Adipocyte (in vitro differentiated cells): Measurements from ENCODE around the gene PID1.

Source experiments
- DNase-seq: peaks from one replicate; pipeline ENCODE4 v3.0.0-alpha.2; 2015; ENCODE audit warnings: low read depth
- H3K27me3 ChIP-seq: replicated peaks from 2 replicates; pipeline ENCODE4 v1.7.0; 2013; ENCODE audit warnings: mild to moderate bottlenecking, low read length, moderate library complexity; ENCODE audit not compliant: control insufficient read depth, insufficient read depth
- H3K36me3 ChIP-seq: 2 replicates; pipeline ENCODE4 v1.7.0; 2013; ENCODE audit warnings: low read length, mild to moderate bottlenecking, moderate library complexity; ENCODE audit not compliant: control insufficient read depth, insufficient read depth, severe bottlenecking
- H3K4me1 ChIP-seq: 2 replicates; pipeline ENCODE4 v1.7.0; 2013; ENCODE audit warnings: mild to moderate bottlenecking, low read length, moderate library complexity; ENCODE audit not compliant: control insufficient read depth, insufficient read depth
- H3K4me3 ChIP-seq: 2 replicates; pipeline ENCODE4 v1.7.0; 2013; ENCODE audit warnings: mild to moderate bottlenecking, low read length, moderate library complexity
- H3K9ac ChIP-seq: 2 replicates; pipeline ENCODE4 v1.7.0; 2013; ENCODE audit warnings: mild to moderate bottlenecking, low read length, moderate library complexity
- H3K9me3 ChIP-seq: 2 replicates; pipeline ENCODE4 v1.7.0; 2013; ENCODE audit warnings: mild to moderate bottlenecking, low read length, moderate library complexity; ENCODE audit not compliant: control insufficient read depth

Gene PID1

GRCh38 chr2:229118336-229118735 is 152.8 kb downstream of the PID1 start:
- Histone ChIP-seq H3K27me3 (no peaks in the 10 kb centered on the region), H3K4me3 (no peak overlapping the region), H3K9ac (no peak overlapping the region), H3K9me3 (no peaks in the 10 kb centered on the region), H3K4me1 (no peaks in the 10 kb centered on the region), H3K36me3 (no peaks in the 10 kb centered on the region)
- DNase-seq, result no peak

DNA sequence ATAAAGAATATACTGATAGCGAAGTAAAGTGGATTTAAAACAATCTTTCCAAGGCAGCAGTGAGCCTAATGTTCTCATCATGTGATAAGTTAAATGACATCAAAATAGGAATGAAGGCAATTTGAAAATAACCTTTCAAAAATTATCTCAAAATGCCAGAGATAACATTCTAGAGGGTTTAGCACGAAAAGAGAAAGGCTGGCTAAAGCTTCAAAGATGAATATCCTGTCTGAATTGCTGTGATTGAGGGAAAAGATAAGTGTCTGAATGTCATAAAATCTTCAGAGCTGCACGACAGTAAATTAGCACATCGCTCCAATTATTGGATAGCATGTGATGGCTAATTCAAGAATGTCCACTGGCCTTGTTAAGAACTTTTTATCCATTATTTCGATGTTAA is 159.3 kb downstream of the PID1 start:
- no peak for DNase-seq
- Histone ChIP-seq H3K9me3 (no peaks in the 10 kb centered on the region), H3K36me3 (no peaks in the 10 kb centered on the region), H3K4me1 (no peaks in the 10 kb centered on the region), H3K4me3 (no peak overlapping the region), H3K9ac (no peak overlapping the region), H3K27me3 (no peaks in the 10 kb centered on the region)

DNA sequence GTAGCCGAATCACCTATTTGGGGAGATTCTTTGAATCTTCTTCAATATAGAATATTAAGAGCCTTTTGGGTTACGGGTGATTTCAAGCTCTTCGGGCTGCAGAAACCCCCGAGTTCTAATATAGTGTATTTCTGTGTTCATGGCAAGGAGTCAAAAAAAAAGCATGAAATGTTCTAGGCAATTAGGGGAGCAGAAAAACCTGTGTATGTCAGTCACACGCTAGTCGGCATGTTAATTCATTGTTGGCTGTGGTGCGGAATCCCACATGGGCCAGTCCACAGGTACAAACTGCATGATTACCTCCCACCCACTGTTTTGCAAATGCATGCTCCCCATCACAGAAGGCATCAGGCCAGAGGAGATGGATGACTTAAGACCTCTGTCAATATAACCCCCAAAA is 161.9 kb downstream of the PID1 start:
- no peaks in the 10 kb centered on the region for H3K36me3 ChIP-seq

DNA sequence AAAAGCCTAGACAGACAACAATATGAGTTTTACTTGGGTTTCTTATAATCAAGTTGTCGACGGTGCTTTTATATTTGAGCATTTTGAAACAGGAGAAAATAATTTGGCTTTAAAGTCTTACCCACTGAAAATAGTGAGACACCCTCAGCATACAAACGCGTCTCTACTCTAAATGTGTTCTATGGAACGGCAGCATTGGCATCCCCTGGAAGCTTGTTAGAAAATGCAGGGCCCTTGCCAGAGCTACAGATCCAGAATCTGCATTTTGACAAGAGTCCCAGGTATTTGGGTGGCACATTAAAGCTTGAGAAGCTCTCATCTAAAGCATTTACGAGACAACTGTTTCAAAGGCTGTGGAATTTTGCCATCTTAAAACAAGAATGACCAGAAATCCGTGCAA is 163.5 kb downstream of the PID1 start:
- no peak overlapping the region for H3K9ac ChIP-seq

More for the DNA sequence above, 161.9 kb downstream of the PID1 start:
- Histone ChIP-seq H3K4me3 (no peak overlapping the region), H3K9ac (no peak overlapping the region), H3K27me3 (no peaks in the 10 kb centered on the region), H3K9me3 (no peaks in the 10 kb centered on the region), H3K4me1 (peaks cover 9% of the 10 kb centered on the region)
- no peak for DNase-seq

DNA sequence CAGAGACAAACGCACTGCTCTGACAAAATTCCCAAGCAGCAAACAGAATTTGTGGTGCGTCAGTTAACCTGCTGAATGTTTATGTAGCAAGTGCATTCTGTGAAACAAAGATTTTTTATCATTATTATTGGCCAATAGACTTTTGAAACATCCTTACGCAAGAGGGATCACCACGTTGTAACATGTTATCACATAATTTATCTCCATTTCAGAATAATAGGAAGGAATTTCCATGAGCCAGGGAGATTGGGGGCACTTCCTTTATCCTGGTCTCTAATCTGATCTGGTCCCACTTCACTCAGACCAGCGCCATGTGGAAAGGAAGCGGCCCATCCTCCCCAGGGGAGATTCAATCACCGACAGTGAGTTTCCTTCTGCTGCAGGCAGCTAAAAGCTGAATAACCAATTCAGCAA is 166.1 kb downstream of the PID1 start:
- no peak overlapping the region for H3K4me3 ChIP-seq
- no peaks in the 10 kb centered on the region for H3K36me3 ChIP-seq
- H3K9ac ChIP-seq, result no peak overlapping the region
- no peak for DNase-seq
- H3K9me3 ChIP-seq, result no peaks in the 10 kb centered on the region
- H3K27me3 ChIP-seq, result no peaks in the 10 kb centered on the region
- peaks cover 12% of the 10 kb centered on the region for H3K4me1 ChIP-seq

More for the DNA sequence above, 163.5 kb downstream of the PID1 start:
- H3K36me3 ChIP-seq, result no peaks in the 10 kb centered on the region
- no peaks in the 10 kb centered on the region for H3K27me3 ChIP-seq
- no peaks in the 10 kb centered on the region for H3K9me3 ChIP-seq
- H3K4me1 ChIP-seq, result peaks cover 12% of the 10 kb centered on the region
- H3K4me3 ChIP-seq, result no peak overlapping the region
- no peak for DNase-seq

DNA sequence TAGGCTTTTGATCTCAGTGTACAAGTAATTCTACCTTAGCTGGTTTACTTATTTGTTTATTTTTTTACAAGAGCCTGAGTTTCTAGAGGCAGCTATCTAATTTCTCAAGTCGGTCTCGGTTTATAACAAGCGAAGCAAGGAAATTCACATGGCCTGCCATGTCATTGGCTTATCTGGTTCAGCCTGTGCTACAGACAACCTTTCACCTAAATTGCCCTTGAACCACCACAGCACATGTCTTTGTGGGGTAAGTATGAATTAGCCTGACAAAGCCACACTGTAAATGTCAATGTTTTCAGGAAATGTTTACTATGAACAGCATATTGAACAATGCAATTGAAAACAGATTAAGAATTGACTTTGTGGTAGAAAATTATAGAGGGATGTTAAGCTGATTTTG is 167.1 kb downstream of the PID1 start:
- Histone ChIP-seq H3K27me3 (no peaks in the 10 kb centered on the region), H3K4me3 (no peak overlapping the region), H3K36me3 (no peaks in the 10 kb centered on the region), H3K9ac (no peak overlapping the region), H3K4me1 (peaks cover 12% of the 10 kb centered on the region), H3K9me3 (no peaks in the 10 kb centered on the region)
- DNase-seq, result no peak

DNA sequence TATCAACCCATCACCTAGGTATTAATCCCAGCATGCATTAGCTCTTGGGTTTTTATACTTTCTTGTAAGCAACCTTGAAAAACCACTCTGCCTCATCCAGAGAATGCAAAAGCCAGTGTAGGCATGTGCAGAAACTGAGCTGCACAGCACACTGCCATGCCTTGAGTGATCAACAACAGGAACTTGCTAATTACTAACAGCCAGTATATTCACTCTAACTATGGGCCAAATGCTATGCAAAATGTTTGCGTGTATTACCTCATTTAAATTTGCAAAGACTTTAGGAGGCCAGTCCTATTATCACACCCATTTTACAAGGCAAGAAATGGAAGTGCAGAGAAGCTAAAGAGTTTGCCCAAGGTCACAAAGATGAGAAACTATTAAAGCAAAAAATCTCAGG is 169.8 kb downstream of the PID1 start:
- Histone ChIP-seq H3K4me3 (no peak overlapping the region), H3K27me3 (no peaks in the 10 kb centered on the region), H3K4me1 (peaks cover 12% of the 10 kb centered on the region), H3K36me3 (no peaks in the 10 kb centered on the region), H3K9me3 (no peaks in the 10 kb centered on the region), H3K9ac (no peak overlapping the region)
- no peak for DNase-seq

GRCh38 chr2:229099231-229099630 is 171.9 kb downstream of the PID1 start:
- H3K4me1 ChIP-seq, result peaks cover 3% of the 10 kb centered on the region
- no peak overlapping the region for H3K4me3 ChIP-seq
- H3K9ac ChIP-seq, result no peak overlapping the region
- no peak for DNase-seq
- no peaks in the 10 kb centered on the region for H3K9me3 ChIP-seq
- no peaks in the 10 kb centered on the region for H3K36me3 ChIP-seq
- H3K27me3 ChIP-seq, result no peaks in the 10 kb centered on the region

- DNase-seq, result no peak
- H3K9ac ChIP-seq, result no peak overlapping the region
- no peaks in the 10 kb centered on the region for H3K4me1 ChIP-seq
- no peaks in the 10 kb centered on the region for H3K27me3 ChIP-seq
- no peaks in the 10 kb centered on the region for H3K9me3 ChIP-seq
- no peaks in the 10 kb centered on the region for H3K36me3 ChIP-seq
- H3K4me3 ChIP-seq, result no peak overlapping the region
Measured at GRCh38 chr2:229098801-229099200, 172.3 kb downstream of the PID1 start.

- no peaks in the 10 kb centered on the region for H3K36me3 ChIP-seq
- no peaks in the 10 kb centered on the region for H3K27me3 ChIP-seq
- H3K9ac ChIP-seq, result no peak overlapping the region
- H3K9me3 ChIP-seq, result no peaks in the 10 kb centered on the region
- H3K4me1 ChIP-seq, result no peaks in the 10 kb centered on the region
- no peak overlapping the region for H3K4me3 ChIP-seq
- DNase-seq, result no peak
Measured at GRCh38 chr2:229096409-229097066, 174.5 kb downstream of the PID1 start.

GRCh38 chr2:229095472-229095871 is 175.6 kb downstream of the PID1 start:
- DNase-seq, result no peak
- no peaks in the 10 kb centered on the region for H3K36me3 ChIP-seq
- no peak overlapping the region for H3K4me3 ChIP-seq
- H3K9me3 ChIP-seq, result no peaks in the 10 kb centered on the region
- no peak overlapping the region for H3K9ac ChIP-seq
- H3K4me1 ChIP-seq, result no peaks in the 10 kb centered on the region
- no peaks in the 10 kb centered on the region for H3K27me3 ChIP-seq

GRCh38 chr2:229090225-229090624 is 180.9 kb downstream of the PID1 start:
- H3K9me3 ChIP-seq, result no peaks in the 10 kb centered on the region
- H3K36me3 ChIP-seq, result no peaks in the 10 kb centered on the region
- no peaks in the 10 kb centered on the region for H3K27me3 ChIP-seq
- no peak for DNase-seq
- no peak overlapping the region for H3K4me3 ChIP-seq
- peaks cover 3% of the 10 kb centered on the region for H3K4me1 ChIP-seq
- no peak overlapping the region for H3K9ac ChIP-seq
